ENCODE data around the gene PTPRD.

GRCh38 chr9:10586407-10586806, 26.4 kb downstream of the PTPRD start:
- TF ChIP-seq CTCF (conservative IDR thresholded peaks at IDR 0.05 in 1 of 2, IDR thresholded peaks at IDR 0.05 in 1 of 2; ENCODE audit: low read depth in 1 of 2, low read length in 2 of 2) (no peak), EZH2 (IDR thresholded peaks at IDR 0.05; ENCODE audit: low read length, missing control alignments) (no peak)

All from fibroblast of lung (primary cell).